Body of pancreas (tissue), 4 donors: Measurements from ENCODE around the gene ERC1. TPM values are rescaled to one million over a fixed set of nuclear protein-coding genes. Genes with fewer than 3 reads are reported as not detected.

Experiments used
- ATAC-seq: fragments of 150-250 bp; one replicate; pipeline ENCODE4 v1.9.1; 2016
- DNase-seq, 4 donors: peaks; one replicate each; pipeline ENCODE4 v3.0.0-alpha.2; 2019
- H3K27ac ChIP-seq, 4 donors: fragments of 200-600 bp; sonication (generic); 1 replicate in 3 of 4; 2 replicates in 1 of 4; pipeline versions ENCODE4 v1.5.1 to v1.6.1; 2016 to 2019; ENCODE audit warnings: mild to moderate bottlenecking in 1 of 4, mixed read lengths in 1 of 4, moderate library complexity in 1 of 4
- H3K27me3 ChIP-seq, 2 donors: fragments of 200-600 bp; sonication (generic); one replicate each; pipeline ENCODE4 v1.6.0; 2016; ENCODE audit warnings: mild to moderate bottlenecking in 1 of 2
- H3K36me3 ChIP-seq, 2 donors: fragments of 200-600 bp; sonication (generic); replicated peaks in 1 of 2; 2 replicates each; pipeline ENCODE4 v1.5.1; 2016; ENCODE audit warnings: low read depth in 2 of 2; ENCODE audit not compliant: insufficient read depth in 1 of 2
- H3K4me1 ChIP-seq: fragments of 200-600 bp; sonication (generic); one replicate; pipeline ENCODE4 v1.6.0; 2016
- H3K4me3 ChIP-seq, 2 donors: fragments of 200-600 bp; sonication (generic); 1 replicate in 1 of 2; 2 replicates in 1 of 2; pipeline ENCODE4 v1.5.1; 2016 to 2019
- H3K9me3 ChIP-seq, 3 donors: fragments of 200-600 bp; sonication (generic); 1 replicate in 2 of 3; 2 replicates in 1 of 3; pipeline ENCODE4 v1.5.1; 2016
- CTCF ChIP-seq, 7 experiments: fragments of 450-650 bp in 4 of 7; fragments of 200-600 bp in 3 of 7; sonication (generic) in 3 of 7; IDR thresholded peaks; one replicate each; pipeline ENCODE4 v1.5.1; 2016 to 2019; ENCODE audit warnings: antibody characterized with exemption in 7 of 7
- POLR2A ChIP-seq, 3 donors: fragments of 450-650 bp; IDR thresholded peaks; one replicate each; pipeline ENCODE4 v1.6.1; 2016; ENCODE audit warnings: antibody characterized with exemption in 3 of 3, mild to moderate bottlenecking in 2 of 3
- WGBS, 2 donors: methylation state at CpG; one replicate each; pipeline ENCODE4 v1.1.5; 2017; 5-methylcytosine and 5-hydroxymethylcytosine counted together
- intact Hi-C: fragments of 100-400 bp; cut with DNase I; formaldehyde crosslinking; loops from one replicate; pipeline ENCODE4 v1.15.1; 2023
- total RNA-seq, 2 donors: library from RNA; depleted of rRNA; stranded (reverse); fragments of >200 nt; gene quantifications; one replicate each; pipeline ENCODE4 v1.1.0, GENCODE V29; 2016

The ERC1 gene
- total RNA-seq, 2 donors from 2014 or later: 20.8 to 29.0 TPM

- H3K27me3 ChIP-seq: no peaks in the 10 kb centered on the region
- ATAC-seq: no peak
- intact Hi-C loops: no loop called here
- no peaks in the 10 kb centered on the region for H3K36me3 ChIP-seq
- WGBS, 2 donors: 31 to 34% methylated on average over 7 of the region's 7 CpGs
- no peak overlapping the region for H3K4me3 ChIP-seq
- H3K9me3 ChIP-seq: no peaks in the 10 kb centered on the region
- peaks cover 46% of the 10 kb centered on the region for H3K4me1 ChIP-seq
- peak; percentile 17 to 63 (median 34) for DNase-seq
- TF ChIP-seq POLR2A (IDR thresholded peaks at IDR 0.05): no peak
- TF ChIP-seq CTCF (IDR thresholded peaks at IDR 0.05): no peak
- H3K27ac ChIP-seq: peak overlapping the region in 2 of 4 donors; percentile 10 to 32
Observed at GRCh38 chr12:1220127-1221092, 229.4 kb downstream of the ERC1 start.

- intact Hi-C loops: no loop called here
- Histone ChIP-seq H3K36me3 (no peaks in the 10 kb centered on the region), H3K27ac (no peak overlapping the region), H3K27me3 (no peaks in the 10 kb centered on the region), H3K4me1 (peaks cover 30% of the 10 kb centered on the region), H3K4me3 (no peak overlapping the region), H3K9me3 (no peaks in the 10 kb centered on the region)
- ATAC-seq (no peak), DNase-seq (no peak)
- 91 to 93% methylated on average over 4 of the region's 4 CpGs for WGBS, 2 donors
- no peak for TF ChIP-seq POLR2A (IDR thresholded peaks at IDR 0.05)
Observed at GRCh38 chr12:1222858-1223639, 232.0 kb downstream of the ERC1 start.

GRCh38 chr12:1226951-1227350 lies 235.9 kb downstream of the ERC1 start:
- Histone ChIP-seq H3K4me1 (no peaks in the 10 kb centered on the region), H3K27ac (no peak overlapping the region), H3K9me3 (no peaks in the 10 kb centered on the region), H3K4me3 (no peak overlapping the region), H3K36me3 (no peaks in the 10 kb centered on the region), H3K27me3 (no peaks in the 10 kb centered on the region)
- no peak for DNase-seq
- TF ChIP-seq POLR2A (IDR thresholded peaks at IDR 0.05): no peak
- no peak for TF ChIP-seq CTCF (IDR thresholded peaks at IDR 0.05)
- 85 to 95% methylated on average over 3 of the region's 3 CpGs for WGBS, 2 donors
- intact Hi-C loops: no loop called here
- no peak for ATAC-seq

- no peak for ATAC-seq
Observed at GRCh38 chr12:1234073-1234472, 243.1 kb downstream of the ERC1 start.

More at GRCh38 chr12:1234073-1234472, 243.1 kb downstream of the ERC1 start:
- WGBS, 2 donors: 35 to 47% methylated on average over 2 of the region's 2 CpGs
- H3K27me3 ChIP-seq: no peaks in the 10 kb centered on the region
- TF ChIP-seq POLR2A (IDR thresholded peaks at IDR 0.05): no peak
- TF ChIP-seq CTCF (IDR thresholded peaks at IDR 0.05): no peak
- no peak overlapping the region for H3K27ac ChIP-seq
- H3K4me1 ChIP-seq: peaks cover 7% of the 10 kb centered on the region
- H3K36me3 ChIP-seq: peaks cover 0 to 1% of the 10 kb centered on the region in 2 donors
- H3K4me3 ChIP-seq: no peak overlapping the region
- peak in 3 of 4 donors; percentile 19 to 40 (median 28) for DNase-seq
- H3K9me3 ChIP-seq: no peaks in the 10 kb centered on the region
- intact Hi-C loops: no loop called here
